GM23338 (cell line): Measurements from ENCODE around the gene TF. TPM values are rescaled to one million over a fixed set of nuclear protein-coding genes. Genes with fewer than 3 reads are reported as not detected.

Experiments used
- ATAC-seq: fragments of 200-7000 bp; cut with Tn5 transposase; 3 replicates; pipeline ENCODE4 v1.9.1; 2020
- DNase-seq: peaks from one replicate; pipeline ENCODE4 v3.0.0-alpha.2; 2015; ENCODE audit warnings: low spot score
- H2AFZ ChIP-seq: fragments of 200-600 bp; sonication (generic); 2 replicates; pipeline ENCODE4 v1.8.0; 2016; ENCODE audit warnings: antibody characterized with exemption, mild to moderate bottlenecking, moderate library complexity
- H3F3A ChIP-seq: fragments of 200-600 bp; sonication (generic); replicated peaks from 2 replicates; pipeline ENCODE4 v1.8.0; 2017; ENCODE audit warnings: antibody characterized with exemption, mixed run types, low read depth
- H3K27ac ChIP-seq: fragments of 200-600 bp; sonication (generic); 2 replicates; pipeline ENCODE4 v1.6.1; 2016; ENCODE audit warnings: low read depth
- H3K27me3 ChIP-seq: fragments of 200-600 bp; sonication (generic); 2 replicates; pipeline ENCODE4 v1.8.0; 2016; ENCODE audit warnings: mild to moderate bottlenecking, mixed run types, moderate library complexity; ENCODE audit not compliant: insufficient read depth
- H3K36me3 ChIP-seq: fragments of 200-600 bp; sonication (generic); 2 replicates; pipeline ENCODE4 v1.8.0; 2016; ENCODE audit warnings: mild to moderate bottlenecking; ENCODE audit not compliant: insufficient read depth
- H3K4me1 ChIP-seq: fragments of 200-600 bp; sonication (generic); 2 replicates; pipeline ENCODE4 v1.8.0; 2016; ENCODE audit warnings: mild to moderate bottlenecking, moderate library complexity; ENCODE audit not compliant: insufficient read depth
- H3K4me2 ChIP-seq: fragments of 200-600 bp; sonication (generic); 2 replicates; pipeline ENCODE4 v1.7.1; 2017; ENCODE audit warnings: mixed run types
- H3K4me3 ChIP-seq: fragments of 200-600 bp; sonication (generic); 2 replicates; pipeline ENCODE4 v1.6.1; 2016; ENCODE audit warnings: mixed run types
- H3K79me2 ChIP-seq: fragments of 200-600 bp; sonication (generic); replicated peaks from 2 replicates; pipeline ENCODE4 v1.8.0; 2017; ENCODE audit warnings: mild to moderate bottlenecking; ENCODE audit not compliant: insufficient read depth
- H3K9me2 ChIP-seq: fragments of 200-600 bp; sonication (generic); 2 replicates; pipeline ENCODE4 v1.8.0; 2017; ENCODE audit not compliant: insufficient read depth
- H4K20me1 ChIP-seq: fragments of 200-600 bp; sonication (generic); replicated peaks from 2 replicates; pipeline ENCODE4 v1.8.0; 2017; ENCODE audit warnings: mild to moderate bottlenecking; ENCODE audit not compliant: insufficient read depth
- H3K27ac Mint-ChIP-seq: 2 replicates; pipeline ENCODE4 v1.8.0; 2020; ENCODE audit warnings: inconsistent platforms, mild to moderate bottlenecking, moderate library complexity, mixed read lengths
- H3K27me3 Mint-ChIP-seq: 3 replicates; pipeline ENCODE4 v1.8.0; 2022; ENCODE audit warnings: low read depth, mild to moderate bottlenecking, moderate library complexity, mixed read lengths, inconsistent platforms; ENCODE audit not compliant: insufficient read depth, poor library complexity
- H3K36me3 Mint-ChIP-seq: 3 replicates; pipeline ENCODE4 v1.8.0; 2021; ENCODE audit warnings: low read depth, mild to moderate bottlenecking, inconsistent platforms, moderate library complexity, mixed read lengths
- H3K4me1 Mint-ChIP-seq: 3 replicates; pipeline ENCODE4 v1.8.0; 2020; ENCODE audit warnings: mild to moderate bottlenecking, inconsistent platforms, mixed read lengths
- H3K4me3 Mint-ChIP-seq: 3 replicates; pipeline ENCODE4 v1.8.0; 2021; ENCODE audit warnings: moderate library complexity, mild to moderate bottlenecking, inconsistent platforms, mixed read lengths
- H3K9me3 Mint-ChIP-seq: 3 replicates; pipeline ENCODE4 v1.8.0; 2020; ENCODE audit warnings: moderate library complexity, mild to moderate bottlenecking, inconsistent platforms, mixed read lengths
- CREB1 ChIP-seq: fragments of 250-450 bp; sonication (Bioruptor Pico); IDR thresholded peaks from 2 replicates; pipeline ENCODE4 v1.5.0; 2020; ENCODE audit warnings: low read depth, mild to moderate bottlenecking, moderate library complexity
- CTCF ChIP-seq, 2 experiments: fragments of 200-600 bp in 1 of 2; sonication (generic) in 1 of 2; conservative IDR thresholded peaks; 2 replicates each; pipeline versions ENCODE4 v1.5.1 to v1.6.1; 2016 to 2017; ENCODE audit warnings: antibody characterized with exemption in 2 of 2, low read depth in 2 of 2, mild to moderate bottlenecking in 2 of 2, moderate library complexity in 1 of 2
- ETS1 ChIP-seq: IDR thresholded peaks from 2 replicates; pipeline ENCODE4 v1.6.1; 2016; ENCODE audit warnings: antibody characterized with exemption
- EZH2phosphoT487 ChIP-seq: fragments of 200-600 bp; sonication (generic); IDR thresholded peaks from one replicate; pipeline ENCODE4 v1.8.1; 2018; ENCODE audit warnings: antibody characterized with exemption; ENCODE audit not compliant: unreplicated experiment
- JUNB ChIP-seq: IDR thresholded peaks from one replicate; pipeline ENCODE4 v1.6.1; 2016; ENCODE audit warnings: antibody characterized with exemption; ENCODE audit not compliant: unreplicated experiment
- NANOG ChIP-seq: IDR thresholded peaks from 2 replicates; pipeline ENCODE4 v1.6.1; 2016; ENCODE audit warnings: antibody characterized with exemption, borderline replicate concordance
- POLR2AphosphoS5 ChIP-seq: IDR thresholded peaks from 2 replicates; pipeline ENCODE4 v1.6.1; 2016; ENCODE audit warnings: antibody characterized with exemption, low read depth
- REST ChIP-seq: IDR thresholded peaks from one replicate; pipeline ENCODE4 v1.6.1; 2018; ENCODE audit warnings: antibody characterized with exemption; ENCODE audit not compliant: unreplicated experiment
- ZNF114 ChIP-seq: fragments of 250-450 bp; sonication (Bioruptor Pico); IDR thresholded peaks from 2 replicates; pipeline ENCODE4 v1.5.0; 2020; ENCODE audit warnings: mild to moderate bottlenecking, moderate library complexity
- ZNF331 ChIP-seq: fragments of 250-450 bp; sonication (Bioruptor Pico); IDR thresholded peaks from 2 replicates; pipeline ENCODE4 v1.5.0; 2020; ENCODE audit warnings: low read depth, mild to moderate bottlenecking, moderate library complexity
- polyA plus RNA-seq: library from polyadenylated mRNA; unstranded; fragments of >200 nt; fragmentation: Nextera tagmentation; extraction: Ambion mirVana; gene quantifications from 2 replicates; pipeline ENCODE4 v1.2.1, GENCODE V29; 2016
- total RNA-seq: library from RNA; depleted of rRNA; stranded (reverse); fragments of >200 nt; shearing (Covaris generic); gene quantifications from 2 replicates; pipeline ENCODE4 v1.2.3, GENCODE V29; 2014

The TF gene
- total and polyA plus RNA-seq, 2 experiments from 2014 or later: 0.03 to 0.76 TPM

GRCh38 chr3:133703915-133704314 is 42.3 kb upstream of the TF start:
- ATAC-seq: no peak
- H3K4me1 Mint-ChIP-seq: no peaks in the 10 kb centered on the region
- no peak for TF ChIP-seq ZNF114
- TF ChIP-seq JUNB: no peak
- TF ChIP-seq CTCF (conservative IDR thresholded peaks at IDR 0.05; ENCODE audit: low read depth in 2 of 2): no peak
- TF ChIP-seq ZNF331: no peak
- TF ChIP-seq EZH2phosphoT487: no peak
- TF ChIP-seq CREB1: no peak
- TF ChIP-seq REST: no peak
- no peak overlapping the region for H3K4me2 ChIP-seq
- H3K27ac Mint-ChIP-seq: no peak overlapping the region
- H2AFZ ChIP-seq: no peak overlapping the region
- no peak overlapping the region for H3K27ac ChIP-seq
- no peaks in the 10 kb centered on the region for H3F3A ChIP-seq
- H3K4me3 Mint-ChIP-seq: no peak overlapping the region
- DNase-seq: no peak
- H3K27me3 Mint-ChIP-seq: no peaks in the 10 kb centered on the region
- no peaks in the 10 kb centered on the region for H3K36me3 ChIP-seq
- H3K4me1 ChIP-seq: no peaks in the 10 kb centered on the region
- no peaks in the 10 kb centered on the region for H3K36me3 Mint-ChIP-seq
- H4K20me1 ChIP-seq: no peaks in the 10 kb centered on the region
- no peaks in the 10 kb centered on the region for H3K79me2 ChIP-seq
- H3K27me3 ChIP-seq: no peaks in the 10 kb centered on the region
- H3K9me2 ChIP-seq: no peaks in the 10 kb centered on the region; the same call in 1 of the 2 replicates
- peaks cover 4% of the 10 kb centered on the region; the same call in 2 of the 3 replicates for H3K9me3 Mint-ChIP-seq
- no peak overlapping the region for H3K4me3 ChIP-seq

- peaks cover 6% of the 10 kb centered on the region for H3K27me3 Mint-ChIP-seq
Observed at GRCh38 chr3:133706033-133706432, 40.2 kb upstream of the TF start.

More at GRCh38 chr3:133706033-133706432, 40.2 kb upstream of the TF start:
- H3K4me3 Mint-ChIP-seq: no peak overlapping the region
- H3K9me2 ChIP-seq: no peaks in the 10 kb centered on the region
- DNase-seq (peak; percentile 2), ATAC-seq (no peak; the same call in 2 of the 3 replicates)
- no peaks in the 10 kb centered on the region for H3K27me3 ChIP-seq
- no peak overlapping the region for H3K4me3 ChIP-seq
- H3F3A ChIP-seq: no peaks in the 10 kb centered on the region
- no peaks in the 10 kb centered on the region for H3K36me3 Mint-ChIP-seq
- H3K4me1 ChIP-seq: no peaks in the 10 kb centered on the region
- H3K36me3 ChIP-seq: no peaks in the 10 kb centered on the region
- no peaks in the 10 kb centered on the region for H3K4me1 Mint-ChIP-seq
- no peak overlapping the region for H3K27ac Mint-ChIP-seq
- no peak overlapping the region for H3K27ac ChIP-seq
- TF ChIP-seq CREB1 (no peak), ZNF331 (no peak), ETS1 (no peak), NANOG (no peak), CTCF (conservative IDR thresholded peaks at IDR 0.05; ENCODE audit: low read depth in 2 of 2) (peak; percentile 6 to 25; a peak in 1 of 4 replicates), POLR2AphosphoS5 (no peak), REST (no peak)
- H2AFZ ChIP-seq: no peak overlapping the region
- H3K4me2 ChIP-seq: no peak overlapping the region
- H3K79me2 ChIP-seq: no peaks in the 10 kb centered on the region
- H3K9me3 Mint-ChIP-seq: no peaks in the 10 kb centered on the region
- no peaks in the 10 kb centered on the region for H4K20me1 ChIP-seq
